HG03060 (cell line): Measurements from ENCODE around the gene GPX4.
"Not testable (repeated sequence)": the region's sequence is repeated elsewhere in the genome, so short reads cannot be mapped to it uniquely, and the experiment has no call there.

Experiments
- ATAC-seq: cut with Tn5 transposase; IDR thresholded peaks from one replicate; pipeline ENCODE4 v1.9.1; 2021; ENCODE audit warnings: low read depth, moderate number of reproducible peaks; ENCODE audit not compliant: unreplicated experiment

Gene GPX4

DNA sequence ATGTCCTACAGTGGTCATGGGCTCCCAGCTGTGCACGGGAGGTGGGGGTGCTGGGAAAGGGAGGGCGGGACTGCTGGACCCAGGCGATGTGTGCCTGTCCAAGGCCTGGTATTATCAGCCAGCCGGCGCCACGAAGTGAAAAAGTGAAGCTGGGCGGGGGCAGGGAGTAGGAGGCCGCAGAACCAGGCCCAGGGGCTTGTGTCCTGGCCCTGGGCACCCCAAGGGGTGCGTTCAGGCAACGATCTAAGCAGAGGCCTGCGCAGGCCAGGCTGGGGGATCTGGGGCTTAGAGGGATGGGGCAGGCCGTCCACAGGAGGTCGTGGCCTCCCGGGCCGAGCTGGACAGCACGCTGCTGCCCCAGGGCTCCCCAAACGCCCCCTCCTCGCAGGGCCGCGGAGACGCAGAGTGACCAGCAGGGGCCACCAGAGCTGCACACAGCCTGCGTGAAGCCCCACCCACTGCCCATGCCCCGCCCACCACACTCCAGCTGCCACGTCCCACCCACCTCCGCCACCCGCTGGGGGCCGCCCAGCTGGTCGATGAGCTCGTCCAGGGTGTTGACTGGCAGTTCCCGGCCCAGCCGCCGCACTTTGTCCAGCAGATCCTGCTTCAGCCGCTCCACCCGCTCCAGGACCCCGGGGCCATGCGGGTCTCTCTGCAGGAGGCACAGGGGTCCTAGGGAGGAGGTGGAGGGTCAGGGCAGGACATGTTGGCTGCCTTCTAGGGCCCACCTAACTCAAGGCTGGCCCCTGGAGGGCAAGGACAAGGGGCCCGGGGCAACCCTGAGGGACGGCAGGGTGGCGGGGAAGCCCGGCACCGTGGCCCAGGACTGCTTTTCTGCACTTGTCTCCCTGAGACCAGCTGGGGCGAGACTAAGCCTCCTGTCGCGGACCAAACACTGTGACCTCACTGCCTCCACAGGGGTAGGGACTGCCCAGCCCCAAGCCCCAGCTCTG, 9.5 kb downstream of the GPX4 start:
- ATAC-seq = no peak

DNA sequence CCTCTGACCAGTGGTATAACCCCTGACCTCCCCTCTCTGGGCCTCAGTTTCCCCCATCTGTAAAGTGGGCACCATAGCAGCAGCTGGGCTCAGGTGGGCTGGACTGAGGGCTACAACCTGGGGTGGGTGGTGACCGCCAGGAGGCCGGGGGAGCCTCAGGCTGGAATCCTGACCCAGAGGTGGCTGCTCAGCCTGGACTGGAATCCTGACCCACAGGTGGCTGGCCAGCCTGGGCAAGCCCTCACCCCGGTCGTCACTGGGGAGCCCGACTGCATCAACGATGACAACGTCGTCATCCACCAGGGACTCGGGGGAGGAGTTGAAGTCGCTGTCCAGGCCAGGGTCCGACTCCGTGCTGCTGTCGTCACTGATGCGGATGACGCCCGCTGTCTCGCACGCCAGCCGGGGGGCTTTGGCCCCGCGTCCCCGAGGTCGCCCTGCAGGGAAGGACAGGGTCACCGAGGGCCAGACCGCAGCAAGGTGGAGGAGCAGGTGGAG, 10.2 kb downstream of the GPX4 start:
- ATAC-seq = no peak

DNA sequence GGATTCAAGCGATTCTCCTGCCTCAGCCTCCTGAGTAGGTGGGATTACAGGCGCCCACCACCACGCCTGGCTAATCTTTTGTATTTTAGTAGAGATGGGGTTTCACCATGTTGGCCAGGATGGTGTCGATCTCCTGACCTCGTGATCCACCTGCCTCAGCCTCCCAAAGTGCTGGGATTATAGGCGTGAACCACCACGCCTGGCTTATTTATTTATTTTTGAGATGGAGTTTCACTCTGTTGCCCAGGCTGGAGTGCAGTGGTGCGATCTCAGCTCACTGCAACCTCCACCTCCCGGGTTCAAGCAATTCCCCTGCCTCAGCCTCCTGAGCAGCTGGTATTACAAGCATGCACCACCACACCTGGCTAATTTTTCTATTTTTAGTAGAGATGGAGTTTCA, 10.9 kb downstream of the GPX4 start:
- not testable (repeated sequence) for ATAC-seq

DNA sequence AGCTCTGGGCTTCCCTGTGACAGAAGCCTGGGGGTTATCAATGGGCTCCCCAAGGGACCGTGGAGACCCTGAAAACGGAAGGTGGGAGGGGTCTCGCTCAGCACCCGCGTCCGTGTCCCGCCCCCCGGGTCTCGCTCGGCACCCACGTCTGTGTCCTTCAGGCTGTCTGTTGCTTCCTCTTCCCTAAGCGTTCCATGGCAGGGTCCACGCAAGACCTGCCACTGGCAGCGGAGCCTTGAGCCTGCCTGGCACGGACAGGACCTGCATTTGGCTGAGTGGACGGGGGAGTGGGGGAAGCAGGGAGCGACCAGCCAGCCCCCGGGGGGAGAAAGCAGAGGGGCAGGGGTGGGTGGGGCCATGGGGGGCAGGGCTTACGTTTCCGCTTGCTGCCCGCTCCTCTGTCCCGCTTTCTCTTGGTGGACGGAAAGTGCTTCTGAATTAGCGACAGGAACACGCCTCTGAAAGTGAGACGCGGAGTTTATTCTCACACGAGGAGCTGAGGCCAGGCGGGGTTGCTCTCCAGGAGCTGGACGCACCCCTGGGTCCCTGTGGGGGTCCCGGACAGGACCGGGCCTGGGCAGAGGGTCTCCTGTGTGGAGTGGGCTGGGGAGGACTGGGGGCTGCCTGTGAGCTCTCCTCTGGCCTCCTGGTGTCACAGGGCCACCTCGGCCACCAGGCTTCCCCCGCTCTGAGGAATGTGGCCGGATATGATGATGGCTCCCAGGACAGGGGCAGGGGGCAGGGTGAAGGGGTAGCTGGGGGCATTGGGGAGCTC, 12.0 kb downstream of the GPX4 start:
- ATAC-seq = no peak

DNA sequence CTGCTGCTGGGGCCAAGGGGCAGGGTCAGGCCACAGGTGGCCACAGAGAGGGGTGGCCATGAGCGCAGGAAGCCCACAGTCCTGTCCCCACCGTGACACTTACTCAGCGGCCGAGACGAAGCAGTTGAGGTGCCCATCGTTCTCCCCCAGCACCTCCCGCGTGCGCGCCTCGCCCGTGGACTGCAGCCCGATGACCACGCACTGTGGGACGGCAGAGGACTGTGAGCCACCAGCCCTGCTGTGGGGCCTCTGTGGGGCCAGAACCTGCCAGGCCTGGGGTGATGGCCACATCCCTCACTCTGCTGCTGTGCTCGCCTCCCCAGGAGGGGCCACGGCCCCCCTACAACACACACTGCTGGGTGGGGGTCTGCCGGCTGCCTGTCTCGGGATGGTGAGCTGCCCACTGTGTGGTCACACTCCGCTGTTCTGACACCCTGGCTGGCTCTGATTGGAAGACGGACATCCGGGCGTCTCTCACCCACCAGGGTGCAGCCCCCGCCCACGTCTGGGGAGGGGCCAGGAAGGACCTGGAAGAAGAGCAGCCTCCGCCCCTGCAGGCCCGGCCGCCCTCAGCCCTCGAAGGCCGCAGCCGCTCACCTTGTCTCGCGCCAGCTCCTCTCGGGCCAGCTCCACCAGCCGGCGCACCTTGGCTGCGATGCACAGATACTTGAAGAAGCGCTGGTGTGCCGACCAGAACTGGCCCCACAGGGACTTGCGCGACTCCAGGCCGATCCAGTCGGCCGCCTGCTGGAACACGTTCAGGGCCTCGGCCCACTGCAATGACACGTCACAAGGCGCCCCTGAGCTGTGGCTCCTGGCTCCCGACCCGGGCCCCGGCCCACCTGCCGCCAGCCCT, 13.2 kb downstream of the GPX4 start:
- no peak for ATAC-seq

DNA sequence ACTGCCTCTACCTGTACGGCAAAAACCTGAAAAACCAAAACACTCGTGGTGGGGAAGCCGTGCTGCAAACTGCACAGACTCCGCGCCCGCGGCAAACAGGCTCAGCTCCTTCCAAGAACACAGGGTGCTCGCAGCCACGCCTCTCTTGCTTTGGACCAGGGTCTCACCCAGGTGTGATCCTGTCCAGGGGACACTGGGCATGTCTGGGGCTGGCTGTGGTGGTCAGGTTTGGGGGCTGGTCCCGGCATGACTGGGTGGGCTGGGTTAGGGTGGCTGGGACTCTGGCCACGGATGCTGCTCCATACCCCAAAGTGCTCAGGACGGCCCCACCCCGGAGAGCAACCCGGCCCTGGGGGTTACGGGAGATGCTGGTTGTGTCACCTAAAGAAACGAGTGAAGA, 13.9 kb downstream of the GPX4 start:
- no peak for ATAC-seq

DNA sequence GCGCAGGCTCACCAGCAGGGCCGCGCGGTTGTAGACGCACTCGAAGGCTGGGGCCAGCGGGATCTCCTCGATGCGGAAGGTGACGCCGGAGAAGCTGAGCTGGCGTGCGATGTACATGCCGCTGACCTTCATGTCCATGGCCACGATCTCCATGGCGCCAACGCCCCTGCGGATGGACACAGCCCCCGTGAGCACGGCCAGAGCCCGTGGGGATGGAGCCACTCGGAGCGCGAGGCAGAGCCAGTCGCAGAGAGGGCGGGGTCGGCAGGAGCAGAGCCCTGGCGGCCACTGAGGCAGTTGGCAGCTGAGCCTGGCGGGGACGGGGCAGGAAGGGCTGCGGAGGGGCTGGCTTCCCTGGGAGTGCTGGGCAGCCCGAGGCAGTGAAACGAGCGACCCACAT, 15.2 kb downstream of the GPX4 start:
- no peak for ATAC-seq

DNA sequence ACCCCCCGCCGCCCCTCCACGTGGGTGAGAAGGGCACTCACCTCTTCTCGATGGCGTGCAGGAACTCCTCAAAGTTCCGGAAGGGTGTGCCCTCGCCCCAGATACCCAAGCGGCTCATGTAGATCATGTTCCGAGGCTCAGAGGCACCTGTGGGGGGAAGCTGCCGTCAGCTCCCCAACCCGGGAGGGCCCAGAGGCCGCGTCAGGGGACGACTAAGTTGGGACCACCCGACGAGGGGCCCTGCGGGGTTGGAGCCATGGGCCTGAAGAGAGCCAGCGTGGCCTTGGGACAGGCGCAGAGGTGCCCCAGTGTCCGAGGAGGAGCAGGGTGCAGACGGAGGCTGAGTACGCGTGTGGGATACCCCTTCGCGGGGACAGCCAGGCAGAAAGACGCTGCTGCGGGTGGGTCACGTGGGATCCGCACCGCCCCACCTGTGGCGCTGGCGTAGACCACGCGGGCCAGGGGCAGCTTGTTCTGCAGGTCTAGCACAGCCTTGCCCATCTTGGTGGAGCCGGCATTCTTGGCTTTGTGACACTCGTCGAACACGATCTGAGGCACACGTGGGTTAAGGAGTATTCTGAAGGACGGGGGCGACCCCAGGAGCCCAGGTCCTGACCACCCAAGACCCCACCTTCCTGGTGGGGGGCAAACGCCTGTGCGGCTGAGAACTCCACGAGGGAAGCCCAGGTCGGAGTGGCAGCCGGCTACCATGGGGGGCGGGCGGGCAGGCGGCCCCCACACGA, 15.9 kb downstream of the GPX4 start:
- ATAC-seq = no peak

DNA sequence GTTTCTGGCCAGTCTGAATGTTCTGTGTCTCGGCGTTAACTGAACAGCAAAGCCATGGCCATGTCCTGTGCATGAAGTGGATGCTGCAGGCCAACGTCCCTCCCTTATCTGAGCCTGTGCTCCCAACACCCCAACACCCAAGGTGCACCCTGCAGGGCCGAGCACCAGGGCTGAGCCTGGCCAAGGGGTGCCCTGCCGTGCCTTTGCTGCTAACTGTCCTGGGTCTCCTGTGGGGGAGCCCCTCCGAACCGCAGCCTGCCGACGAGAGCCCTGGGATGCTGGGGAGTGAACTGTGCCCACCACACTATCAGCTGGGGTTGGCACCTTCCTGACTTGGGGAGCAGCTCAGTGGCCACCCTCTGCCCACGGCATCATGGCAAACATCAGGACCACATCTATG, 17.6 kb downstream of the GPX4 start:
- no peak for ATAC-seq

DNA sequence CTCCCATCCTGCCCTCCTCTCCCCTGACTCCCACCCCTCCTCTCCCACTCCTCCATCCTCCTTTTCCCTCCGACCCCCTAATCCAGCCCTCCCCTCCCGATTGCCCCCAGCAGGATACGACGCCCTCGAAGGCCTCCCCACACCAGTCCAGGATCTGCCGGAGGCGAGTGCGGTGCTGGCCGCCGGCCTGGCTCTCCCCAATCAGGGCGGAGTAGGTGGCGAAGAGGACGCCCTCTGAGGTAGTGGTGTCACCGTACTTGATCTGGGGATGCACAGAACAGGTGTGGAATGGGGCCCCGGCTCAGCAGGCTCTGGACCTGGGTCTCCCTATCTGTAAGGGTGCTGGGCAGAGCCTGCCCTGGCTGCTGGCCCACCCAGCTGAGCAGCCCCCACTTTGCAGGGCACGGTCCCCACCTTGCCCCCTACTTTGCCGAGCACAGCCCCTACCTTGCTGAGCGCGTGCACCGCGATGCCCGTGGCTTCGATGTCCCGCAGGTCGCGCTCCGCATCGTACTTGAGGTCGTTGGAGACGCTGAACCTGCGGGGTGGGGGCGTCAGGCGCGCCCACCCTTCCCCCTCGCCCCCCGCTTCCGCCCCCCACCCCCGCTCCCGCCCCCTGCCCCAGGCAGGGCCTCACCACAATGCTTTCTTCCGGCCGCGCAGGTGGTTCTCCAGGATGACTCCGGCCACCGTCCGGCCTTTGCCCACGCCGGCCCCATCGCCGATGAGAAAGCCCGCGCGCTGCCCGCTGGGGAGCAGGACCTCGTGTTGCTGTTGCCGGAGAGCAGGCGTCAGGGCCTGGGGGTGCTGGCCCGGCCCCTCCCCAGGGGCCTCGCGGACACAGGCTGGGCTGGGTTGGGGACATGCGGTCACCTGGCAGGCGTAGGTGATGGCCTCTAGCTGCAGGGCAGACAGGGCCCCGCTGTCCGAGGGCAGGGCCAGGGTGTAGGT, 18.5 kb downstream of the GPX4 start:
- no peak for ATAC-seq

DNA sequence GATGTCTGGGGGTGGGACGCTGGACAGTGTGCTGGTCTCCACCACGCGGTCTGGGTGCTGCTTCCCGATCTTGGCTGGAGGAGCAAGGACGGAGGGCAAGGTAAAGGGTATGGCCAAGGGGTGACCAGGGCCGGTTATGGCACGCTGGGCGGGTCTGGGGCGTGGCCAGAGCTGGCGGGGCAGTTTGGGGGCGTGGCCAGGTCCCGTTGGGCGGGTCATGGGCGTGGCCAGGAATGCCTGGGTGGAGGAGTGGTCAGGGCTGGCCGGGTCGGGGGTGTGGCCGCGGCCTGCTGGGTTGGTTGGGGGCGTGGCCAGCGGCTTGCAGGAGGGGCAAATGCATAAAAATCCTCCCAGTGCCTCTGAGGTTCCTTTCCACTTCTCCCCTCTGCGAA, 19.2 kb downstream of the GPX4 start:
- ATAC-seq = no peak

DNA sequence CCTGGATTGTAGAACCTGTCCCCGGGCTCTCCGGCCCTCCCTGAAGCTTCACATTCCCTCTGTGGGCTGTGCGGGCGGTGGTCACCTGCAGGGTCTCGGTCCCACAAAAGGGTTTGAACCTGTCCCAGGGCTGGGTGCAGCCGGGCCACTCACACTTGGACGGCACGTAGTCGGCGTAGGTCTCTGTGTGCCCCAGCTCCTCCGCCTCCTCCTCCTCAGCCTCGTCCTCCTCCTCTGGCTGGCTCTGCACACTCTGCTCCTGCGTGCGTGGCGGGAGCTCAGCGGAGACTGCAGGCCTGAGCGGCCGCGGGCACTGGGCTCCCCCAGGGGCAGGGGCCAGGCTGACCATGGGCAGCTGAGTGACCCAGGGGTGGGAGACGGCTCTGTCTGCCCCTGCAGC, 19.6 kb downstream of the GPX4 start:
- no peak for ATAC-seq

DNA sequence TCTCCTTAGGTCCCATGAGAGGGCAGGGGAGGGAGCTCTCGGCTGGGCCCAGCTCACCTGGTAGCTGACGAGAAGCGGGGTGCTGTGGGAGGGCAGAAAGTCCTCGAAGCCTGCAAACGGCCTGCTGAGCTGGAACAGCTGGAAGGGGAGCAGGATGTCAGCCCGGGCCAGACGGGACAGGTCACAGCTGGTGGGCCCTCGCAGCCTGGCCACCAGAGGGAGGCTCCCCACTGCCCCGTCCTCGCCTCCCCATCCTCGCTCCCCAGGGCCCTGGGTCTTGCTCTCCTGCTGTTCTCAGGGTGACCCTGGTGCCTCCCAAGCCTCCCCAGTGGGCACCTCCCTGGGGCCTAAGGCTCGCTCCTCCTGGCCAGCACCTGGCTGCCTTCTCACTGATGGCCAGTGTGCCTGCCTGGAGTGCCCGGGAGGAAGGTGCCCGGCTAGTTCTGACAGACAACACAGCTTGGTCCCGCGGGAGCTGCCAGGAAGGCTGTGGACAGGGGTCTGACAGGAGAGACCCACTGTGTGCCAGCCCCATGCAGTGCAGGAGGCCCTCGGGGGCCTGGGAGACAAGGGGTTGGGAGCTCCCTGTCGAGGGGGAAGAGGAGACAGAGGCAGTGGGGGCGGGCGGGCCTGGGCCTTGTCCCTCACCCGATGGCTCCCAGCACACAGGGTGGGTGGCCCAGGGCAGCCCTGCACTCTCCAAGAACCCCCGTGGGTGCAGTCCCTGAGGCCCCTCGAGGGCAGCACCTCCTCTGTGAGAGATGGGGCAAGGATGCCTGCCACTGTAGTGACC, 20.3 kb downstream of the GPX4 start:
- no peak for ATAC-seq

DNA sequence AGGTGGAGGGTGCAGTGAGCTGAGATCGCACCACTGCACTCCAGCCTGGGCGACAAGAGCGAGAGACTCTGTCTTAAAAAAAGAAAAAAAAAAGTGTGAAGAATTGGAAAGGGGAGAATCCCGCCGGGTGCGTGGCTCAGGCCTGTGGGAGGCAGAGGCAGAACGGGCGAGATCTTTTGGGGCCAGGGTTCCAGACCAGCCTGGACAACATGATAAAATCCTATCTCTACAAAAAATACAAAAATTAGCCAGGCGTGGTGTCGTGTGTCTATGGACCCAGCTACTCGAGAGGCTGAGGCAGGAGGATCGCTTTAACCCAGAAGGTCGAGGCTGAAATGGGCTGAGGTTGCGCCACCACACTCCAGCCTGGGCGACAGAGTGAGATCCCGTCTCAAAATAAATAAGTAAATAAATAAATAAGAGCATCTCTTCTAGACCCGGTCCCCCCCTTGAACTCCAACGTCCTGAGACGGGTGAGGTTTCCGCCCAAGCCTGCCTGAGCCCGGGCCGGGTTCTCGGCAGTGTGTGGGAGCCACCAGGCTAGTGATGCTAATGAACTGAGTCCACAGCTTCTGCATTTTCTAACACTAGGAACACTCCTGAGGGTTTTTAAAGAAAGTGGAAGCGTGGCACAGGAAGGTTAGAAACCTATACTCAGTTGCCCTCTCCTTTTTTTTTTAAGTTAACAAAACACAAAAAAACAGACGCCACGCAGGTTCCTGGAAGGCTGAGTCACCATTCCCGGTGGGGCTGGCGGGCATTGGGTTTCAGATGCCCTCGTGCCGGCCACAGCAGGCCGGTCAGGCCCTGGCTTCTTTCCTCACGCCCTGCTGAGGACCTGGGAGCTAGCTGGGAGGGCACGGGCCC, 22.0 kb downstream of the GPX4 start:
- no peak for ATAC-seq

DNA sequence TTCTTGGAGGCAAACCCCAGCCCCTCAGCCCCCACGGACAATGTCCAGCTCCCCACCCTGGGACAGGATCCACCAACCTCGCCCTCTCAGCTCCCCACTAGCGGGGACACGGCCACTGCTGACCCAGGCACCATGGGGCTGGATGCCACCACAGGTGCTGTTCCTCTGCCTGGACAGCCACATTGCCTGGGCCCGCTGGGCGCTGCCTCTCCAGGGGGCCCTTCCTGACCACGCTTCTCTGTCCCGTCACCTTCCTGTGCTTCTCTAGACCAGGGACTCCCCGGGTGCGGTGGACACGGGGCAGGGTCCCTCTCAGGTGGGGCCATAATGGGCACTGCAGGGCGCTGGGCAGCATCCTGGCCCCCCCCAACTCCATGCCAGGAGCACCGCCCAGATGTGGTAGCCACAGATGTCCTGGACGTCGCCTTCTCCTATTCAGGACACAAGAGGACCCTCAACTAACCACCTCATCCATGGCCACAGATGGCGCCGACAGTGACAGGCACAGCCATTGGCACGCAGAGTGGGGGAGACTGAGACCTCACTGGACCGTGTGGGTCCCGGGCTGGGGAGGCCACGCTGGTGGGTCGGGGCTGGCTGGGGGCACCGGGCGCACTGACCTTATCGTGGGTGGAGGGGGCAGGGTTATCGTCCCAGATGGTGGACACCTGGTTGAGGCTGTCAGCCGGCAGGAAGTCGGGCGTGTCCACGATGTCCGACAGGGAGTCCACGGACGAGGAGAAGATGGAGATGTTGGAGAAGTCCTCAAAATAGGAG, 23.4 kb downstream of the GPX4 start:
- ATAC-seq = no peak

DNA sequence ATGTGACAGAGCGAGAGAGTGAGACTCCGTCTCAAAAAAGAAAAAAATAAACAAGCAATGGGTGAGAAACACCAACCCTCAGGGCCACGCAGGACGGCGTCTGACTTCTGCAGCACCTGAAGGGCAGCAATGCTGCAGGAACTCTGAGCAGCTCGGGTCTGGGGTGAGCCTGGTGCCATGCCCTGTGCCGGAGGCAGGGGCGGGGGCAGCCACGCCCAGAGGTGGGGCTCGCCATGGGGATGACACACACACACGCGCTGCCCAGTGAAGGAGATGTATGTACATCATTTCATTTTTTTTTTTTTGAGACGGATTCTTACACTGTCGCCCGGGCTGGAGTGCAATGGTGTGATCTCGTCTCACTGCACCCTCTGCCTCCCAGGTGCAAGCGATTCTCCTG, 24.3 kb downstream of the GPX4 start:
- ATAC-seq = no peak
